GM19467 (cell line): ENCODE results near the gene KRTAP19-8.

Source experiments
- ATAC-seq: cut with Tn5 transposase; IDR thresholded peaks from one replicate; pipeline ENCODE4 v1.9.1; 2021; ENCODE audit warnings: mild to moderate bottlenecking, moderate library complexity; ENCODE audit not compliant: unreplicated experiment

KRTAP19-8 gene

GRCh38 chr21:31038376-31038775 is at the start of gene KRTAP19-8:
Gene KRTAP19-8, minus strand, starts transcription at chr21:31038476. Its CDS starts 33 bp downstream, at chr21:31038443.
- no peak for ATAC-seq

GRCh38 chr21:31087639-31088473 is 49.6 kb upstream of the KRTAP19-8 start:
- no peak for ATAC-seq

GRCh38 chr21:31084689-31085088 is 46.4 kb upstream of the KRTAP19-8 start:
- no peak for ATAC-seq

- no peak for ATAC-seq
Measured at GRCh38 chr21:31078796-31079195, 40.5 kb upstream of the KRTAP19-8 start.

GRCh38 chr21:31078216-31078615 is 39.9 kb upstream of the KRTAP19-8 start:
- ATAC-seq: no peak

- no peak for ATAC-seq
Measured at GRCh38 chr21:31075848-31076247, 37.6 kb upstream of the KRTAP19-8 start.

- no peak for ATAC-seq
Measured at GRCh38 chr21:31072533-31072932, 34.3 kb upstream of the KRTAP19-8 start.

GRCh38 chr21:31064803-31065202 is 26.5 kb upstream of the KRTAP19-8 start:
- no peak for ATAC-seq

GRCh38 chr21:31052489-31053142 is 14.3 kb upstream of the KRTAP19-8 start:
- ATAC-seq: no peak

- no peak for ATAC-seq
Measured at GRCh38 chr21:31050577-31051157, 12.4 kb upstream of the KRTAP19-8 start.

GRCh38 chr21:31045841-31046240 is 7.6 kb upstream of the KRTAP19-8 start:
- ATAC-seq: no peak

GRCh38 chr21:31043471-31043870 is 5.2 kb upstream of the KRTAP19-8 start:
- no peak for ATAC-seq

- ATAC-seq: no peak
Measured at GRCh38 chr21:31042080-31042464, 3.8 kb upstream of the KRTAP19-8 start.

GRCh38 chr21:31041295-31042079 is 3.2 kb upstream of the KRTAP19-8 start:
- no peak for ATAC-seq

- no peak for ATAC-seq
Measured at GRCh38 chr21:31034378-31034777, 3.9 kb downstream of the KRTAP19-8 start.

GRCh38 chr21:31030367-31031106 is 7.7 kb downstream of the KRTAP19-8 start:
- no peak for ATAC-seq

GRCh38 chr21:31023680-31024079 is 14.6 kb downstream of the KRTAP19-8 start:
- no peak for ATAC-seq

- no peak for ATAC-seq
Measured at GRCh38 chr21:31022306-31022705, 16.0 kb downstream of the KRTAP19-8 start.

- no peak for ATAC-seq
Measured at GRCh38 chr21:31018232-31018631, 20.0 kb downstream of the KRTAP19-8 start.

GRCh38 chr21:31014891-31015290 is 23.4 kb downstream of the KRTAP19-8 start:
- no peak for ATAC-seq
